Measurements from ENCODE around the gene MED13L. TPM values are rescaled to one million over a fixed set of nuclear protein-coding genes. Genes with fewer than 3 reads are reported as not detected.

MED13L gene
- polyA plus RNA-seq, 3 donors, result 69.2 to 91.0 (median 81.3) TPM

DNA sequence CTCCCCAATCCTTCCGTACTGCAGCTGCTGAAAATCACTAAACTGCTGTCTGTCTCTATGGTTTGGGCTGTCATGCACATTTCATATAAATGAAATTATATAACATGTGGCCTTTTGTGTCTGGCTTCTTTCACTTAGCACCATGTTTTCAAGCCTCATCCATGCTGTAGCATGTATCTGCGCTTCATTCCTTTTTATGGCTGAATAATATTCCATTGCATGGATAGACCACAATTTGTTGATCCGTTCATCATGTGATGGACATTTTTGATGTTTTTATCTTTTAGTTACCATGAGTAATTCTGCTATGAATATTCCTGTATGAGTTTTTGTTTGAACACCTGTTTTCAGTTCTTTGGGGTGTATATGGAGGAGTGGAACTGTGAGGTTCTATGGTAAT lies 32.6 kb upstream of the MED13L start:
- DNase-seq (ENCODE audit: extremely low read depth in 1 of 11, low read depth in 9 of 11, low spot score in 4 of 11), result no peak

DNA sequence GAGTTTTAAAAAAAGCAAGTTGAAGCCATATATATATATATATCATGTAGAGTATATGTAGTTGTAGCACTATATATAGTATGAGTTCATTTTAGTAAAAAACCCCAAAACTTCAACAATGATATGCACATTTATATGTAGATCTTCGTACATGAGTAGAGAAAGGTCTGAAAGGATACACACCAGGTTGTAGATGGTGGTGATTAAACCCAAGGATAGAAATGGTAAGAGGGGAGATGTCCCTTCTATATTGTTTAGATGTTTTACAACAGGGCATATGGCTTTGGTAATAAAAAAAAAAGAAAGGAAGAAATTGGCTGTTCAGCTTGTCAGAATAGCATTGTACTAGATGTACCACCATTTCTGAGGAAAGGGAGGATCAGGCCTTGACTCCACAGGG lies 31.9 kb upstream of the MED13L start:
- no peak for DNase-seq (ENCODE audit: extremely low read depth in 1 of 11, low read depth in 9 of 11, low spot score in 4 of 11)

DNA sequence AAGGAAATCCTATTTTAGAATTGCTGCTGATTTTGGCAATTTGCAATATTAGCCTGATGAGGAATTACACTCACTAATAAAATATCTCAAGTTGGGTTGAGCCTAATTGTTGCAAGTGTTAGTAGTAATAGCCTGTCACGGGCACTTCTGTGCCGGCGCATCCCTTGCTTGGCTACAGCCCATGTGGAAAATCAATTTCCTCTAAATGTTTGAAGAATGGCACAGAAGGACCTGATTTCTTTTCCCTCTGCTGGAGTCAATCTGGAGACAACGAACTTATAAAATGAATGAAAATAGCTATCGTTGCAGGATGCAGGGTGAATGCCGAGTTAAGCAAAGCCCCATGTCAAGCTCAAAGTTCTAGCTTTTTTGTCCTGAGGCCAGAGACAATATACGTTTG lies 31.2 kb upstream of the MED13L start:
- no peak for DNase-seq (ENCODE audit: extremely low read depth in 1 of 11, low read depth in 9 of 11, low spot score in 4 of 11)

DNA sequence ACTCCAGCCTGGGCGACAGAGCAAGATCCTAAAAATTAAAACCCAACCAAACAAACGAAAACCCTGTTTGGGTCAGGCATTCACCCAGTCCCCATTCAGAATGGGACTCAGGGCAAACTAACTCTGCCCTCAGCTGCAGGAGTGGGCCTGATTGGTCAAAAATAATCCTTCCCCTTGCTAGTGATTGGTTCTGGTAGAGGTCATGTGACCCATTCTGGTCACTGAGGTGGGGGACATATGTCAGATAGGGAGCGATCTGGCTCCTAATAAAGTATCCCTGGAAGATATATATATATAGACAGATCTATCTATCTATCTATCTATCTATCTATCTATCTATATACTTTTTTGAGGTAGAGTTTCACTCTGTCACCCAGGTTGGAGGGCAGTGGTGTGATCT lies 29.5 kb upstream of the MED13L start:
- DNase-seq (ENCODE audit: extremely low read depth in 1 of 11, low read depth in 9 of 11, low spot score in 4 of 11), result no peak

DNA sequence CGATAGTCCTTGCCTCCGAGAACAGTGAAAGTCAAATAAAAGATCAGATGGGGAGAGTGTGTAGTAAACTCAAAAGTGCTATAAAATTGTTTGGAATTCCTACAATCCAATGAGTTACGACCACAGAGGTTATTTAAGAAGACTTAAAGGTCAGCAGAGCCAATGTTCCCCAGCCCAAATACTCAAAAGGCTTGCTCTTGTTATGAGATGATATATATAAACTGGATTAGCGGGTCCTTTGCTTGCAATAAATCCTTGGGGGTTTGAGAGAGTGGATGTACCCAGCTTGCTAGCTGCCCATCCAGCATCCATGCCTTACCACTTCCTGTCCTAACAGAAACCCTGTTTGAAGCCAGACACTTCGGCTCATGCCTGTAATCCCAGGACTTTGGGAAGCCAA lies 29.0 kb upstream of the MED13L start:
- DNase-seq (ENCODE audit: extremely low read depth in 1 of 11, low read depth in 9 of 11, low spot score in 4 of 11), result no peak

DNA sequence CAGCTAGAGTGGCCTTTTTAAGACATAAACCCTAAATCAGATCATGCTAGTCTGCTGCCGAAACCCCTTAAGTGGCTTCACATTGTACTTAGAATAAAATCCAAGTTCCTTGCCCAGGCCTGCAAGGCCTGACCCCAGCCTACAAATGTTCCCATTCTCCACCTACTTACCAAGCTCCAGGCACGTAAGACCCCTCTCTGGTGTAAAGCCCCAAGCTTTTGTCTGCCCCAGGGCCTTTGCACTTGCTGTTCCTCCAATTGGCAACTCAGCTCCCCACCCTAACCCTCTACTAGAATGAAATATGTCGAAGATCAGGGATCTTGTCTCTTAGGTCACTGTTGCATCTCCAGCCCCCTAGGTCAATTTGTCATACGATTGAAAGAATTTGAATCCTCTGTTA lies 27.1 kb upstream of the MED13L start:
- DNase-seq (ENCODE audit: extremely low read depth in 1 of 11, low read depth in 9 of 11, low spot score in 4 of 11), result no peak

DNA sequence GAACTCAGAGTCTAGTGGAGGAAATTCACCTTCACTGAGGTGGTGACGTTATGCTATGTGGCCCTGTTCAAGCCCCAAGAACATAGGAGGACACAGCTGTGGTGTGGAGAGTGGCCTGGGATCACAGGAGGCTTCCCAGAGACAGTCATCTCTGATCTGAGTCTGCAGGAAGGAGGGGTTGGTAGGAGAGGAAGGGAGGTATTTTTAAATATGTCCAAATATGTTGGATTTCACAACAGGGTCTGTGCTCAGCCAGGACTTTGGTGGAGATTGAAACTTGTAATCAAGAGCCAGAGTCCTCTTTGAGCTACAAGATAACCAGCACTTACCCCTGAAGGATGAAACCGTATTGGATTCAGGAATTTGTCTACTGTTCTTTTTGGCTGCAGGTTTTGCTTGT lies 26.4 kb upstream of the MED13L start:
- no peak for DNase-seq (ENCODE audit: extremely low read depth in 1 of 11, low read depth in 9 of 11, low spot score in 4 of 11)

DNA sequence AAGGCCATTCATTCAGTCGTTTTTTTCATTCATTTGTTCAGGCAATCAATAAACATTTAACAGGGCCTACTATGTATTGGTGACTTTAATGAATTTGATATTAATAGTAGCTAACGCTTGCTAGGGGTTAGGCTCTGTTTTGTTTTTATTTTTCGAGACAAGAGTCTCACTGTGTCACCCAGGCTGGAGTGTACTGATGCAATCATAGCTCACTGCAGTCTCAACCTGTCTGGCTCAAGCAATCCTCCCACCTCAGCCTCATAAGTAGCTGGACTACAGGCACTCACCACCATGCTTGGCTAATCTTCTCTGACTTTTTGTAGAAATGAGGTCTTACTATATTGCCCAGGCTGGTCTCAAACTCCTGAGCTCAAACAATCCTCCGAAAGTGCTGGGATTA lies 25.6 kb upstream of the MED13L start:
- DNase-seq (ENCODE audit: extremely low read depth in 1 of 11, low read depth in 9 of 11, low spot score in 4 of 11), result no peak

DNA sequence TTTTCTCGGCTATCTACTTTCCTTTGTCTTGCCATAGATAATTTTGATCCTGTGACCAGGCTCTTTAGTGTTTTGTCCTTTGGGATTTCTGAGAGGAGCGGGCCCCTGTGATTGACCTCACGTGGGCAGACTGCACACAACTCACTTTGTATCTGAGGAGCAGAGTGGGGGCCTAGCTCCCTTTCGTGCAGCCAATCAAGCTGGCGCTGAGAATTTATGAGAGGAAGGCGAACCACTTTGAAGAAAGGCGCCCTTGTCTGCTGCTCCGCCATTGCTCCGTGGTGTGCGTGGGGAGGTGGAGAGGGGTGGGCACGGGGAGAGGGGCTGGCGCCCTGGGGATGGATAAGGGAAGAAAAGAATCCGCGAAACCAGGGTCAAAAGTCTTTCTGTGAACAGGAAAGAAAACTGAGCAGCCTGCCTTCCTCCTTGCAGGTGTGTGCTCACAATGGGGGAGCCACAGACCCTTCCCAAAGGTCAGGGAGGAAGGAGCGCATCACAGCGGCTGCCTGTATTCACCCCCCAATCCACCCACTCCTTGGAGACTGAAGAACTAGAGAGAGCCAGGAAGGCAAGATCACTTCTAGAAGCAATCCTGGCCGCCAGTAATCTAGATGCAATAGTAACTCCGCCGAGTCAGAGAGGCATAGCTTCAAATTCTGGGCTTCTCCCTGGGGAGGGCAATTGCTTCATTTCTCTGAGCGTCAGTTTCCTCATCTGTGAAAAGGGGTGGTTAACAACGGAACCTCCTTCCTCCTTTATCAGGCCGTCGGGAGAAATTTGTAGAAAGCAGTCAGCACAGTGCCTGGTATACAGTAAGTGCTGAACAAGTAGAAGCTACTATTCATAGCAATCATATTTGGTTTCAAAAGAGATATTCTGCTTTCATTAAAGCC lies 24.9 kb upstream of the MED13L start:
- no peak for DNase-seq (ENCODE audit: extremely low read depth in 1 of 11, low read depth in 9 of 11, low spot score in 4 of 11)

DNA sequence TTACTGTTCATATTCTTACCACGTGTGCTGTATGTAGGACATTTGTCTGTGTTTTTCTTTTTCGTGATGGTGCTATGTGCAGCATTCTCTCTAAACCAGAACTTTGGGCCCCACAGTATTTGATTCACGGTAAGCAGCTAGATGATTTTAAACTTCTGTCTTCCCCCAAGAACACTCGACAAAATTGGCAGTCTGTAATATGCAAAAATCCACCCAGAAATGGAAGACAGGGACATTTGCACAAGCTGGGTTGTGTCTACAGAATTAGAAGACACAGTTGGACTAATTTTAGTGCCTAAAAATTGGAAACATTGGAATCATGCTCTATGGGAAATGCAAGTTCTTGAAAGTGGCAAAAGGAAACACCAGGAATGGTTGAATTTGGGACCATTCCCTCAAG lies 24.1 kb upstream of the MED13L start:
- DNase-seq (ENCODE audit: extremely low read depth in 1 of 11, low read depth in 9 of 11, low spot score in 4 of 11), result no peak

DNA sequence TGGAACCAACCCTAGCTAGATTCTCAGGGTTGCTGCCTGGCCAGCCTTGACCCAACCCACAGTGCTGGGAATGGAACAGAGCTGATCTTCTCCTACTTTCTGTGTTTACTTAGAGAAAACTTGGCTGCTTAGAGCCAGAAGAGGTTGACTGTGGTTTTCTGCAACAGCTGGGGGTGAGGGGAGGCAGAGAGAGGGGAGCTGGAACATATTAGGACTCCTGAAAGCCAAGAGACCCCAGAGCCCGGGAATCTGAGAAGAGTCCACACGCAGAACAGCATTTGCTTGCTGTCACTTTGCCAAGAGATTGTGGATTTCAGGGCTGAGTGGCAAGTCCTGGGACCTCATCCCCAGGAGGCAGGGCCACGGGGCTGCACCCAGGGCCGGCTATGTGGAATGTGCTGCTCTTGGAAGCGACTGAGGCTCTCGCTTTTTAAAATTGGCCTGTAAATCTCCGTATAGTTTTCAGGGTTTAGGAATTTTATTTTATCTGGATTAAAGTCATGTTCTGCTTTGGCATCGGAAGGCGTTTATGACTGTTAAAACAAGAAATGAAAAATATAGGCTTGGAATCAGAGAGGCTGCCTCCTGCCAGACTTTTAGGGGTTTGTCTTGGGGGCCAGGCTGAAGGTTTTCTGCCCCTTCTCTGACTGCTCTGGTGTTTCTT lies 22.3 kb upstream of the MED13L start:
- no peak for DNase-seq (ENCODE audit: extremely low read depth in 1 of 11, low read depth in 9 of 11, low spot score in 4 of 11)

DNA sequence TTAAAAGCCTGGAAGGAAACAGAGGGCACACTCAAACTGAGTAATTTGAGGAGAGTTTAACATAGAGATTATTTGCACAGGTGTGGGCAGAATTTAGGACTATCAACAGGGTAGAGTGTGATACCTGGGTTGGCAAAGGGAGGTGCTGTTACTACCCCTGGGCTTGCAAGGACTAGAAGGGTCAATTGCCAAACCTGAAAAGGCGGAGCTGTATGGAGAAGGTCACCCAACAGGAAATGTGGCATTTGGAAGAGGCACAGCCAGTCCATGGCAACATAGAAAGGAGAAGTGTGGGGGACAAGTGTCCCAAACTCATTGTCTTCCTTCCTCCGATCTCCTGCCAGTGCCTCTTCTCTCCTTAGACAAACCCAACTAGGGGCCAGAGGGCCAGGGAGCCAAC lies 21.6 kb upstream of the MED13L start:
- no peak for DNase-seq (ENCODE audit: extremely low read depth in 1 of 11, low read depth in 9 of 11, low spot score in 4 of 11)

DNA sequence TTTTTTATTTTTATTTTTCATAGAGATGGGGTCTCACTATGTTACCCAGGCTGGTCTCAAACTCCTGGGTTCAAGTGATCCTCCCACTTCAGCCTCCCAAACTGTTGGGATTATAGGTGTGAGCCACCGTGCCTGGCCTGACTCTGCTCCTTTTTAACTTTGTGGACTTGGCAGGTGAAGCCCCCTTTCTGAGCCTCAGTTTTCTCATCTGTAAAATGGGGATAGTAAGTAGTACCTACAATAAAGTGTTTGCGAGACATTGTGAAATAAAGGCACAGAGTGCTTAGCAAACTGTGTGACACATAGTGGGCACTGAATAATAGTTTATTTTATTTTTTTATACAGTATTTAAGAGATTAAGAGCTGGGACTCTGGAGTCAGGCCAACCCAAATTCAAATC lies 21.1 kb upstream of the MED13L start:
- DNase-seq (ENCODE audit: extremely low read depth in 1 of 11, low read depth in 9 of 11, low spot score in 4 of 11), result no peak

DNA sequence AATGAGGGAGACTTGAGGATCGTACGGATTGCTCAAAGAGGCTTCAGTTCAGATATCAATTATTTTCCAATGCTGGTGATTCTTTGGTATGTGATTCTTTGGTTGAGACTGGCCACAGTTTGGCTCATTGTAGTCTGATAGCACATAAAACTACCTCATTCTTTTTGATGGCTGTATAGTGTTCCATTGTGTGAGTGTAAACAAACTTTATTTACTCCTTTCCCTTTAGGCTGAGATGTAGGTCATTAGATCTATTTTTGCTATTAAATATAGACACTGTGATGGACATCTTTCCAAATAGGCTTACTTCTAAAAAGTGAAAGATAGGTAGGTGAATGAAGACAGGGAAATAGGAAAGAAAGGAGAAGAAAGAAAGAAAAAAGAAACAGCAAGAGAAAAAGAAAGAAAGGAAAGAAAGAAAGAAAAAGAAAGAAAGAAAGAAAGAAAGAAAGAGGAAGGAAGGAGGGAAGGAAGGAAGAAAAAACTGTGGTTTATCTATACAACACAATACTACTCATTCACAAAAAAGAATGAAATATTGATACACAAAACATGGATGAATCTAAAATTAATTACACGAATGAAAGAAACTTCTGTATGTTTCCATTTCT lies 19.8 kb upstream of the MED13L start:
- no peak for DNase-seq (ENCODE audit: extremely low read depth in 1 of 11, low read depth in 9 of 11, low spot score in 4 of 11)

DNA sequence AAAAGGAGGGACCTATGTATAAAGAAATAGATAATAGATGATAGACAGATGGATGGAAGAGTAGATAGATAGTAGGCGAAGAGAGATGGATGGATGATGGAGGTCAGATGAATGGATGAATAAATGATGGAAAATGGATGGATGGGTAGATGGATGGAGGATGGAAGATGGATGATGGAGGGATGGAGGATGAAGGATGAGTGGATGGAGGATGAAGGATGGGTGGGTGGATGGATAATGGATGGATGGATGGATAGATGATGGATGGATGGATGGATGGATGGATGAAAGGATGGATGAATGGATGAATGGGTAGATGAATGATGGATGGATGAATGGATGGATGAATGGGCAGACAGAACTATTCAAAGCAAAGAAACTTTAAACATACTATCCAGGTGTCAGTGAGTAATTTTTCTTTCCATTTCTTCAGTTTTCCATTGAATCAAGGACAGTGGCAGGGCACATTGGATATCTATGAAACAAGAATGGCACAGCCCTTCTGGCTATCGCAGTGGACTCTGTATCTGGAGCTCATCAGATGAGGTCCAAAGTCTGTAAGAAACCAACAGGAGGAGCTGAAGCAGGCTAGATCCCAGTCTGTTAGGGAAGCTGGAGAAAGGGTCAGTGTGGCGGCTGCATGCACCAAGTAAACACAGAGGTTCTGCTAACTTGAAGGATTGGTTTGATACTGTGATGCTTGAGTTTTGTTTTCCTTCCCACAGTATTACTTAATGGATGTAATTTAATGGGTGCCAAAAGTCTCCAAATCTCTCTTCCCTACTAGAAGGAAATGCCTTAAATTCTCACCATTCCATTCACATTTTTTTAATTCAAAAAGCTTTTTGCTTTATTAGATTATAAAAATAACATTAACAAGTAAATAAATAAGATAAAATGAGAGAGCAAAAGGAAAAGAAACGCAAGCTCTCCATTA lies 18.1 kb upstream of the MED13L start:
- peak in 1 of 11 donors; percentile 31 for DNase-seq (ENCODE audit: extremely low read depth in 1 of 11, low read depth in 9 of 11, low spot score in 4 of 11)

DNA sequence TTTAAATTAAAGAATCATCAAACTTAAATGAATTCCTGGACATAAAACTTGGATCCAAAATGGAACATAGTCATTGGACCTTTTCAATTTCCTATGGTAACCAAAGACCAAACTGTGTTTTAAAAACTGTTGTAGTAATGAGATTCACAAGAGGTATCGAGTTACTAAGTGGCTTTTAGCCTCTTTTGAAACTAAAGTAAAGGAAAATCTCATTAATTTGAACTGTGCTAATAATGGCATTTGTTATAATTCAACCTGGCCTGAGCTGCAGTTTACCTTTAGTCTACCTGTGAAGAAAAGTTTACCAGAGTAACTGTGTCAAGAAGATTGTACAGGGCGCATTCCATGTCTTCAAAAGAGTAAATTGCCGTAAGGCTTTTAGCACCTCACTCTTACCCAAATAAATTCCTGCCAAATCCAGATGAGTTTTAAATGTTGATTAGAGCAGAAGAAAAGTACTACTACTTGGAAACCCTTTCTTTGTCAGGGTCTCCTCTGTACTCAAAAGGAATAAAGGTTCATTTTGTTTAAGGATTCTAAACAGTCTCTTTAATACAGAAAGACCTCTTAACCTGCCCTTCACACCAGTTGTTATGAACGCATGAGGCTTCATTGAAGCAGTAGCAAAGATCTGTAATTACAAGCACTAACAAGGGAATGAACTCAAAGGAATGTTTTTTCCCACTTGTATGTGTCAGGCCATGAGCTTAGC lies 17.1 kb upstream of the MED13L start:
- peak in 1 of 11 donors; percentile 29 for DNase-seq (ENCODE audit: extremely low read depth in 1 of 11, low read depth in 9 of 11, low spot score in 4 of 11)

DNA sequence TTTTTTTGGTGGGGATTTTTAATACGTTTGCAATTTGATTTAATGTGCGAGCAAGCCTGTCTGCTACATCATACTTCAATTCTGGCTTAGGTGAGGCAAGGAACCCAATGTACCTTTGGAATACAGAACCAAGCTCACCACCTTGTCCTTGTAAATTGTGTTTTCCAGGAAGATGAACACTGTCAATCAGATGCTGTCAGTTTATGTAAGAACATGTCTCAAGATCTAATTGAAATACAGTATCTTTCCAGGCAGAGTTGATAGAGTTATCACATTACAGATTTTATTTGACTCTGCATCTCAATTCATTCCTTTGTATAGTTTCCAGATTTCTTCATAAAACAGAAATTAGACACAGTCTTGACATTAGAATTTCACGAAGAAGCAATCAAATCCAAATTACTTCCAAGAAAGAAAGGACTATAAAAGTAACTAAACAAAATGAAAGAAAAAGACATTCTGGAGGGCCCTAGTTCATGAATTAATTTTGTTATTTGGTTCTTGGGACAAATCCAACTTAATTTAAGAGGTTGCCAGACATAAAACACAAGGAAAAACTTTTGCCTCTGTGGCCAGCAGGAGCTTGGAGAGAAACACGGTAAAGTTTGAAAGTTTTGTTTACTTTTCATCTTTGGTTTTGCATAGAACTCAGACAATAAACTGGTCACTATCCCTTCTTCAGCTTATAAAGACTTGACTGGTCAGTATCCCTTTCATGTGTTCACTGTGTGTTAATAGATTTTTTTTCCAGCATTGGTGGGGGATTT lies 16.4 kb upstream of the MED13L start:
- DNase-seq (ENCODE audit: extremely low read depth in 1 of 11, low read depth in 9 of 11, low spot score in 4 of 11), result no peak

DNA sequence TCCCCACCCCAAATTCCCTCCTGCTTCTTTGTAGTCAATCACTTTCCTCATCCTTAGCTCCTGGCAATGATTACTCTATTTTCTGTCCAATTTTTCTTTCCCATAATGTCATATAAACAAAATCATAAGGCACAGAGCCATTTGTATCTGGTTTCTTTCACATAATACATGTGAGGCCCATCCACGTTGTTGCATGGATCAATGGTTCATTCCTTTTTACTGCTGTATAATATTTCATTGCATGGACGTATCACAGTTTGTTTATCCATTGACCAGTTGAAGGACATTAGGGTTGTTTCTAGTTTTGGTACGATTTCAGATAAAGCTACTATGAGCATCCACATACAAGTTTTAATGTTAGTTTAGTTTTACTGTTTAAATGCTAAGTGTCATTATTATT lies 13.7 kb upstream of the MED13L start:
- no peak for DNase-seq (ENCODE audit: extremely low read depth in 1 of 11, low read depth in 9 of 11, low spot score in 4 of 11)
